Activated T-cell treated with anti-CD3 and anti-CD28 coated beads, Interleukin-2, amount 50 U/mL, for 1 hour (primary cell): ENCODE results near the gene NKIRAS1.

ENCODE experiments used
- DNase-seq: peaks from one replicate; pipeline ENCODE4 v3.0.0-alpha.2; 2020

NKIRAS1 gene

GRCh38 chr3:23916886-23917678 lies at the start of gene NKIRAS1, which contains the start of gene RPL15:
TSS of gene NKIRAS1 (minus strand) at chr3:23916990. CDS start at chr3:23910904, 6,086 bp downstream.
TSS of gene RPL15 (plus strand) at chr3:23917132. CDS start at chr3:23917860, 728 bp downstream.
- DNase-seq: peak; percentile 95

DNA sequence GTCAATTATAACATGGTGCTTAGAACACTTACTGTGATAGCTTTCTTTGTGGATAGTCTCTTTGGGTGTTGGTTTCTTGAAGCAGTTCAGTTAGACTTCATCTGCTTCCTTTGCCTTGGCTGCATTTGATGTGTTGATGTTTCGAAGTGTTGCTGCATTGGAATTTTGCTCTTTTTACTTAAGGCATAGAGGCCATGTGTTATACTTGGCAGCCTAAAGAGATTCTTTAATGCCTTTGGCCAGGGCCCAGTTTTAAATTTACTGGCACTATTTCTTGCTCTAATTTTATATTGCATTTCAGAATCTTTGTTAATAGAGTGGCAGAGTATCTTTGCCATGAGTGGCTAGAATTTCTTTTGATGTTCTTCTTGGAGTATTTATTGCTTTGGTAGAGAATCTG lies 49.5 kb upstream of the NKIRAS1 start:
- DNase-seq: no peak

- DNase-seq: no peak
These were observed 47.9 kb upstream of the NKIRAS1 start for GRCh38 chr3:23964537-23965235.

DNA sequence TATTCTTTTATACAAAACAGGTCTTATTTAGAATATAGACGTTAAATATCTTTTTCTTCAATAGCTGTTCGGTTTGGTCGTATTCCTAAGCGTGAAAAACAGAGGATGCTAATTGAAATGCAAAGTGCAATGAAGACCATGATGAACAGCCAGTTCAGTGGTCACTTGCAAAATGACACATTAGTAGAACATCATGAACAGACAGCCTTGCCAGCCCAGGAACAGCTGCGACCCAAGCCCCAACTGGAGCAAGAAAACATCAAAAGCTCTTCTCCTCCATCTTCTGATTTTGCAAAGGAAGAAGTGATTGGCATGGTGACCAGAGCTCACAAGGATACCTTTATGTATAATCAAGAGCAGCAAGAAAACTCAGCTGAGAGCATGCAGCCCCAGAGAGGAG lies 45.1 kb upstream of the NKIRAS1 start:
- DNase-seq: no peak

DNA sequence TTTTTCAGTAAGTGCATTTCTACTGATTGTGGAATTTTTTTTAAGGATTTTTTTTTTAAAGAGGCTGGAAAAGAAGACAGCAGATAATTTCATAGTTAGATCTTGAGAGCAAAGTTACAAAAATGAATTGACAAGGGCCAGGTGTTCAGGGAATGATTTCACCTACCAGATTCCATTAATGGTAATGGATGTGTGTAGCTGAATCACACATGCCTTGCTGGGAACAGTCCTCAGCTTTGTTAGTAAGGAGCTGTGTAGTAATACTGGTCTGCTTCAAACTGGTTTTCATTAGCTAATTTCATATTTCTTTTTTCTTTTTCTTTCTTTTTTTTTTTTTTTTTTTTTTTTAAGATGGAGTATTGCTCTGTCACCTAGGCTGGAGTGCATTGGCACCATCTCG lies 44.3 kb upstream of the NKIRAS1 start:
- DNase-seq: no peak

GRCh38 chr3:23960649-23961048 lies 43.9 kb upstream of the NKIRAS1 start:
- no peak for DNase-seq

DNA sequence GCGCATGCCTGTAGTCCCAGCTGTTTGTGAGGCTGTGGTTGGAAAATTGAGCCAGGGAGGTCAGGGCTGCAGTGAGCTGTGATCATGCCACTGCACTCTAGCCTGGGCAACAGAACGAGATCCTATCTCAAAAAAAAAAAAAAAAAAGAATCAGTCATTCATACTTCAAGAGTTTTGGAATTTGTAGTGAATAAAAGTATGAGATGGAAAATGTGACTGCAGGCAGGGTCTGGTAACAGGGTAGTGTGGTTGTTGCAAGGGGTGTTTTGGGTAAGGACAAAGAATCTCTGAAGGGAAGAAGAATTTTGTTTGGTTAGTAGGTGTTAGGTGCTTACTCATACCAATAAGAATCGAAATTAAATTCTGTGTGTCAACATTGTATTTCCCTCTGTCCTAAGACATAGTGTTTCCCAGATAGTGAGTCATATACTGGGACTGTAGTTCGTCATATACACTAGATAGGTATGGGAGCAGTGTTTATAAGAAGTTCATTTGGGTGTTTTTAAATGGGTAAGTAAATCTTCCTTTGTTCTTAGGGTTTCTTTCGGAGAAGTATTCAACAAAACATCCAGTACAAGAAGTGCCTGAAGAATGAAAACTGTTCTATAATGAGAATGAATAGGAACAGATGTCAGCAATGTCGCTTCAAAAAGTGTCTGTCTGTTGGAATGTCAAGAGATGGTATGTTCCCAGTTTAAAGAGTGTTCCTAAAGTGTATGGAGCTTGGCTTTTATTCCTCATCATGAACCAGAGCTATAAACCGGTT lies 42.5 kb upstream of the NKIRAS1 start:
- no peak for DNase-seq

GRCh38 chr3:23956701-23957100 lies 39.9 kb upstream of the NKIRAS1 start:
- DNase-seq: no peak

DNA sequence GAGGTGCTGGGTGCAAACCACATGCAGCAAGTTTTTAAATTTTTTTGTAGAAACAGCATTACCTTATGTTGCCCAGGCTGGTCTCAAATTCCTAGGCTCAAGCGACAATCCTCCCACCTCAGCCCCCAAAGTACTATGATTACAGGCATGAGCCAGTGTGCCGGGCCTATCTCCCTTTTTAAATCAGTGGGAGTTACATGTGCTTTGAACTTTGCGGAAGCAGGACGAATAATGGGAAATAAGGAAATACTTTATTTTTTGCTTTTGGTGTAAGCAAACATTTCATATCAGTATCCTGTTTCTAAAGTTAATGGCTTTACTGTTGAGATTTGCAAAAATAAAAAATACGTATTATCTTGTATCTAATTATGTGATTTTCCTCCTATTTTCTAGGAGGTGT lies 37.4 kb upstream of the NKIRAS1 start:
- DNase-seq: no peak

DNA sequence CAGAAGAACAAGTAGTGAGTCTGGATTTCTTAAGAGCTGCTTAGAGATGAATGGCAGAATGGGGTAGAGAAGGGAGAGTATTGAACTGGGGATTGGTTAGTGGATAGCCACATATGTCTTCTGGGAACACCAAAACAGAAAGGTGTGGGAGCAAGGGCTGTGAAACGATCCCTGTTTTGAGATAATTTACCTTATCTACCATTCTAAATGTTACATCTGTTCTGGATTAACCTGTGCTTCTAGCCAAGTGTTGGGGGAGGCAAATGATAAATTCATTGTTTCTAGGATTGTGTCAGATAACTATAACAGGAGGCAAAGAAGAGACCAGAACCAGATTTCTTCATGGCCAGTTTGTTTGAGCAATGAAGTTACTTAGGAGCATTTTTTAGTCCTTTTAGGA lies 36.7 kb upstream of the NKIRAS1 start:
- DNase-seq: no peak

DNA sequence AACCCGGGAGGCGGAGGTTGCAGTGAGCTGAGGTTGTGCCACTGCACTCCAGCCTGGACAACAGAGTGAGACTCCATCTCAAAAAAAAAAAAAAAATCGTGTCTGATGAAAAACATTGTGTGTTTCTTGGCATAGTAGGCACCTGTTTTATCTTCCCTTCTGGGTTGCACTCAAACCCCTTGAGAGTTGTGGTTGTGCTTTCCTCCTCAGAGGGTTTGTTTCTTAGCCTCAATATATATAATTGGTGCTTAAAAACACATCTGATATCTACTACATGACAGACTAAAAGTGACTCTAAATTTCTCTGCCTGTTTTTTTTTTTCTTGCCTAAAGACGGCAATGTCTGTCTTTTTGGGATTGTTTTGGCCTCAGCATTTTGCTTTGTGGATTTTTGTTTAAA lies 35.9 kb upstream of the NKIRAS1 start:
- DNase-seq: no peak

DNA sequence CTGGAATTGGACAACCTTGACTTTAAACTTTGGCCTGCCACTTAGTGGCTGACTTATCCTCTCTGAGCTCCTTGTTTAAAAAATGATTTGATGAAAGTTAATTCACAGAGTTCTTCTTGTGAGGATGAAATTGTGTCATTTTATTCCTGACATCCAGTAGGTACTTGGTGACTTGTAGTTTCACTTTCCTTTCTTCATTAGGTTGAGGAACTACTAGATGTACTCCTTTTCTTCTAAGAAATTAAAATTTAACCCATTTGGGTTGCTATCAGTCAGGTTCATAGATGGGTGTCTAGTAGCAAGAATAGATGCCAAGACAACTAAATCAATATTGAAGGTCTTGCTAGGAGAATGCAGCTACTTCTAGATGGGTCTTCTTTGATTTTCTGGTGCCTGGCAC lies 33.5 kb upstream of the NKIRAS1 start:
- DNase-seq: no peak

DNA sequence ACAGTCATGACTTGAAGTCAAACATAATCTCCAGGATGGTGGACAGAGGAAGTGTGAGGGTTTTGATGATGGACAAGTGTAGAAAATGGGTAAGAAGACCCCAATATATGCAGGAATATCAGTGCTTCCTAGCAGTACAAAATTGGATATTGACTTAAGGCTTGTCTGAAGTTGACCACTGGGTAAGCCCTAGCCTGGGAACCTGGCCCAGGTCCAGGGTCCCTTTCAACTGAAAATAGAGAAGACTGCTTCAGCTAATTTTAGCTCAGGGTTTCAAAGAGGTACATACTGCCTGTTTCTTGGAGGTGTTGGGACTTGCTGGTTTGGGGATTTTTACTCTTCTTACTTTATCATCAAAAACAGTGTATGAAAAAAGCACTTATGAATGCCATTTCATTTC lies 33.0 kb upstream of the NKIRAS1 start:
- DNase-seq: no peak

- no peak for DNase-seq
These were observed 32.0 kb upstream of the NKIRAS1 start for GRCh38 chr3:23948761-23949160.

- DNase-seq: peak; percentile 99
These were observed 29.3 kb upstream of the NKIRAS1 start for GRCh38 chr3:23945913-23946687.

- no peak for DNase-seq
These were observed 28.8 kb upstream of the NKIRAS1 start for GRCh38 chr3:23945663-23945912.

DNA sequence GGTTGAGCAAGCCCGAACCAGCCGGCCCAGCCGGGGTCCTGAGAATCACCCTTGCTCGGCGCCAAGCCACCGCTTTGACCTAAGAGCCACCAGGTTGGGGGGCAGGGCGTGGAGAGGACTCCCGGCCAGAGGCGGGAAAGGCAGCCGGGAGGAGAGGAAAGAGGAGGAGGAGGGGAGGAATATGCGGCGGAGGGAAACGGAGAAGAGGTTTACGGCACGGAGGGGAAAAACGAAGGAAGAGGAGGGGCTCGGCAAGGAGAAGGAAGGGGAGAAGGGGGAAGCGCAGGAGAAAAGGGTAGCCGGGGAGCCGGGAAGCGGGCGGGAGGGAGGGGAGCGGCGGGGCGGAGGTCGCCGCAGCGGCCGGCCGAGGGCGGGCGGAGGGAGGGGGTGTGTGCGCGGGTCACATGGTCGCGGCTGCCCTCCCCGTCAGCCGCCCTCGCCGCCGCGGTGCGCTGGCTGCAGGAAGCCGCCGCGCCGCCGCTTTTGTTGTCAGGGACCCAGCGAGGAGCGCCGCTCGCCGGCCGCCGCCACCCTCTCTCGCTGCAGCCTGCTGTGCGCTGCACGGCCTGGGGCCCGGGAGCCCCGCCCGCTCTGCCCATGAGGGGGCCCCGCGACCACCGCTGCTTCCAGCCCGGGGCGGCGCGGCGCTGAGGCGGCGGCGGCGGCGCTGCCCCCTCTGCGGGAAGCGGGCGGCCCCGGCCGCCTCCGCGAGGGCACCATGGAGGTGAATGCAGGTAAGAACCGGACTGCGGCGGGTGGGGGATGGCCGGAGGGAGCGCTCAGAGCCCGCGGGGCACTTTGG lies 28.3 kb upstream of the NKIRAS1 start, which contains the start of gene NR1D2:
TSS of gene NR1D2 (plus strand) at position 426 of the 802 bp plus-strand sequence. CDS start at position 719, 293 bp downstream.
- DNase-seq: peak; percentile 80

- DNase-seq: no peak
These were observed 27.4 kb upstream of the NKIRAS1 start for GRCh38 chr3:23944007-23944783.

DNA sequence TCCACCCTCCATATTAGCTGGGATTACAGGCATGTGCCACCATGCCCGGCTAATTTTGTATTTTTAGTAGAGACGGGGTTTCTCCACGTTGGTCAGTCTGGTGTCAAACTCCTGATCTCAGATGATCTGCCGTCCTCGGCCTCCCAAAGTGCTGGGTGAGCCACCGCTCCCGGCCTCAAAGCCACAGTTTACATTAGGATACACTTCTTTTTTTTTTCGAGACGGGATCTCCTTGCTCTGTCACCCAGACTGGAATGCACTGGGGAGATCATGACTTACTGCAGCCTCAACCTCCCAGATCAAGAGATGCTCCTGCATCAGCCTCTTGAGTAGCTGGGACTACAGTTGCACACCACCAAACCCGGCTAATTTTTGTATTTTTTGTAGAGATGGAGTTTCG lies 25.8 kb upstream of the NKIRAS1 start:
- DNase-seq: no peak

- no peak for DNase-seq
These were observed 24.6 kb upstream of the NKIRAS1 start for GRCh38 chr3:23941440-23941839.

DNA sequence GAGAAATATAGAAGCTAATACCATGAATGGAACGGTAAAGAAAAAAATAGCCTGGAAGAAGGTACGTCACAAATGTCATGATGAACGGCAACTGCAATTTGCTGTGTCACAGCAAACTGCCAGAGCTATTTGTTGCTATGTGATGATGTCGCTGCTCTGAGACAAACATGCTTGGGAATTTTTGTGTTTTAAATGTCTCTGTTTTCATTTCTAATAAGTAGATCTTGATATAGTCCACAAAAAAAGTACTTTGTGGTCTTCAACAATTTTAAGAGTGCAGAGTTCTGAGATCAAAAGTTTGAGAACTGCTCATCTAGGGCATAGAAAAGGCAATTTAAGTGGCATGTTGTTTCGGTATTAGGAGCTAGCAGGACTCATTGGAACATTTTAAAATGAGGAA lies 24.0 kb upstream of the NKIRAS1 start:
- DNase-seq: no peak
